Activated CD4-positive, alpha-beta T cell treated with anti-CD3 and anti-CD28 coated beads for 4 hours (primary cell): Measurements from ENCODE around the gene TBC1D14.
"Not testable (repeated sequence)": the region's sequence is repeated elsewhere in the genome, so short reads cannot be mapped to it uniquely, and the experiment has no call there.

Source experiments
- DNase-seq, 2 donors: peaks; one replicate each; pipeline ENCODE4 v3.0.0-alpha.2; 2020

TBC1D14 gene

DNA sequence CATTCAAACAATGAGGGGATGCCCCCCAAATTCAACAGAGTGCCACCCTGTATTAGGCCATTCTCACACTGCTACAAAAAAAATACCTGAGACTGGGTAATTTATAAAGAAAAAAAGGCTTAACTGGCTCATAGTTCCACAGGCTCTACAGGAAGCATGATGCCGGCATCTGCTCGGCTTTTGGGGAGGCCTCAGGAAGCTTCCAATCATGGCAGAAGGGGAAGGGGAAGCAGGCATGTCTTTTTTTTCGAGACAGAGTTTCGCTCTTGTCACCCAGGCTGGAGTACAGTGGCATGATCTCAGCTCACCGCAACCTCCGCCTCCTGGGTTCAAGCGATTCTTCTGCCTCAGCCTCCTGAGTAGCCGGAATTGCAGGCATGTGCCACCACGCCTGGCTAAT is 18.7 kb upstream of the TBC1D14 start:
- not testable (repeated sequence) for DNase-seq

DNA sequence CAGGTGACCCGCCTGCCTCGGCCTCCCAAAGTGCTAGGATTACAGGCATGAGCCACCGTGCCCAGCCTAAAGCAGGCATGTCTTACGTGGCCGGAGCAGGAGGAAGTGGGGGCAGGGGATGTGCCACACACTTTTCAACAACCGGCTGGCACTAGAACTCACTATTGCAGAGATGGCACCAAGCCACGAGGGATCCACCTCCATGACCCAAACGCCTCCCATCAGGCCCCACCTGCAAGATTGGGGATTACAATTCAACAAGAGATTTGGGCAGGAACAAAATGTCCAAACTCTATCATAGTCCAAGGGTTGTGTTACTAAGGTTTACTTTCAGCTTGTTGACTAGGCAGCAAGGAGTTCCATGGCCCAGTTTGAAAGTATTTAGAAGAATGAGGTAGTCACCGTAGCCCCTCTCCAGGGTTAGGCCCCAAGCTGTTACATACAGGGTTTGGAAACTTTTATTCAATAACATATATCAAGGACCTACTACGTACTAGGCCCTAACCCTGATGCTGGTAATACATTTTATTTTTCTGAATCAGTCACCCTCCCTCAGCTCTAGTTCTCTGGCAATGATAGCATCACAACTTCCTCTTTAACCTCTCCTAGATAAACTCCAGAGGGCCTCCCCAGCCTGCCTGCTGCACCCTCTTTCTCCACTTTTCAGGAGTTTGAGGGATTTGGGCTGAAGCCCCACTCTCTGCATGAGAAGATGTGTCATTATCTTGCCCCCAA is 18.0 kb upstream of the TBC1D14 start:
- no peak for DNase-seq

DNA sequence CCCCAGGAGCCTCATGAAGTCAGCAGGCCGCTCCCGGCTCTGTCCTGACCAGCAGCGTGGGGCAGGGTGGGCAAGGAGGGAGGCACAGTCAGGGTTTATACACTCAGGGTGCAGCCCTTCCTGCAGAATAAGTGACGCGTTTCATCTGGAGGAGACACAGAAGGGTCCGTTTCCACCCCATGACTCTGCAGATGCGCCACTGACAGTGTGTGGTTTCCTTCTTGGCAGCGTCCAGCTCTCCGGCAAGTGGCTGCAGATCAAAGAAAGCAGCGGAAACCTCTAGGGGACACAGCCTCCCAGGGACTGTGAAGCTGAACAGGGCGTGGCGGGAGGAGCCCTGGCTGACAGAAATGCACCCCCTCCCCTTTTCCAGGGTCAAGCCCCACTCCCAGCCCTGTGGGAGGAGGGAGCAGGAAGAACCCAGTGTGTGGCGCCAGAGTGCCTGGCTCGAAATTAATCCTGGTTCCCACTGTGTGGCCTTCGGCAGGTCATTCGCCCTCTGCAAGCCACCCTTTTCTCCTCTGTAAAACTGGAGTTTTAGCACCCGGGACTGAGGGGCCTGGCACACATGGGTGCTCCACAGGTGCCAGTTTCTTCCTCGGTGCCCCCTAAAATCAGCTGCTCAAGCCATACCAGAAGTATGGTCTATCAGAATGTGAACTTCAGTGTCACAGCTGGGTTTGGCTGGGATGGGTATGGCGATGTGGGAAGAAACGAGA is 17.3 kb upstream of the TBC1D14 start:
- peak in 1 of 2 donors; percentile 25 for DNase-seq

DNA sequence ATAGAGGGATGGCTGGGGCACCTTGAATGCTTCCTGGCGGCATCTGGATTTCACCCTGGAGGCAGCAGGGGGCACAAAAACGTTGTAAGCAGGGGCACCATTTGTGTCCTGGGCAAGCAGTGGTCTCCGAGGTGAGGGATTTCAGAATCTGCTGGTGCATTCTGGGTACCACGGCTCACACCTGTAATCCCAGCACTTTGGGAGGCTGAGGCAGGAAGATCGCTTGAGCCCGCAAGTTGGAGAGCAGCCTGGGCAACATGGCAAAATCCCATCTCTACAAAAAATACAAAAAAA is 16.8 kb upstream of the TBC1D14 start:
- no peak for DNase-seq

DNA sequence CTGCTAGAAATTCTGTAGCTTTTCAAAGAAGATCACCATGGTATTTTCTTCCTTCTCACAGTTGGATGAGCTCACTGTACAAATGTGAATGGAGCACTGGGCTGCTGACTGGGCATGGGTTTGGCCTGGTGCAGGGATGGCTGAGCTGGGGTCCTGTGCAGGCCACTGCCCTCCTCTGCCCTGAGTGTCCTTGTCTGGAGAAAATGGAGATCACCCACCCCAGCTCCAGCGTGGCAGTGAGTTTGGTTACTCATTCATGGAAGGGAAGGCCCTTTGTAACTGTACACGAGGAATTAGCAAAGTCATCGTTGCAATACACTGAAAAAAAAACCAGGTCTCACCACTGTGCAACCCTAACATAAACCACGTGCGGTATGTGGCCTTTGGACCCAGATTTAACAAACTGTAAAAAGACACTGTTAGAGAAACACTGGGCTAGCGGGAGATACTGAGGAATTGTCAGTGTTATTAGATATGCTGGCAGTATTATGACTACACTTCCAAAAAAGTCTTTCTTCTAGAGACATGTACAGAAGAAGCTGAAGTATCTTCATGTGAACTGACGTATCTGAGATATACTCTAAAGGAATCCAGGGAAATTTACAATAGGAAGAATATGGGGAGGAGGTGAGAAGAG is 16.1 kb upstream of the TBC1D14 start:
- DNase-seq = no peak

- no peak for DNase-seq
Measured at GRCh38 chr4:6894086-6894478, 15.5 kb upstream of the TBC1D14 start.

- no peak for DNase-seq
Measured at GRCh38 chr4:6894528-6895498, 14.8 kb upstream of the TBC1D14 start.

DNA sequence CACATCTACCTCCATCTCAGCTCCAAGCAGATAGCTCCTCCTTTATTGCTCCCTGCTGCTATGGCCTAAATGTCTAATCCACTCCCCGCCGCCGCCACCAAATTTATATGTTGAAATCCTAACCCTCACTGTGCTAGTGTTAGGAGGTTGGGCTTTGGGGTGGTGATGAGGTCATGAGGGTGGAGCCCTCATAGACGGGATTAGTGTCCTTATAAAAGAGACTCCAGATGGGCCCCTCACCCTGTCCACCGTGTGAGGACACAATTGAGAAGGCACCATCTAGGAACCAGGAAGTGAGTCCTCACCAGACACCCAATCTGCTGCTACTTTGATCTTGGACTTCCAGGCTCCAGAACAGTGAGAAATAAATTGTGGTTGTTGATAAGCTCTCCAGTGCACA is 13.6 kb upstream of the TBC1D14 start:
- DNase-seq = no peak

- DNase-seq = no peak
Measured at GRCh38 chr4:6898763-6899162, 10.9 kb upstream of the TBC1D14 start.

DNA sequence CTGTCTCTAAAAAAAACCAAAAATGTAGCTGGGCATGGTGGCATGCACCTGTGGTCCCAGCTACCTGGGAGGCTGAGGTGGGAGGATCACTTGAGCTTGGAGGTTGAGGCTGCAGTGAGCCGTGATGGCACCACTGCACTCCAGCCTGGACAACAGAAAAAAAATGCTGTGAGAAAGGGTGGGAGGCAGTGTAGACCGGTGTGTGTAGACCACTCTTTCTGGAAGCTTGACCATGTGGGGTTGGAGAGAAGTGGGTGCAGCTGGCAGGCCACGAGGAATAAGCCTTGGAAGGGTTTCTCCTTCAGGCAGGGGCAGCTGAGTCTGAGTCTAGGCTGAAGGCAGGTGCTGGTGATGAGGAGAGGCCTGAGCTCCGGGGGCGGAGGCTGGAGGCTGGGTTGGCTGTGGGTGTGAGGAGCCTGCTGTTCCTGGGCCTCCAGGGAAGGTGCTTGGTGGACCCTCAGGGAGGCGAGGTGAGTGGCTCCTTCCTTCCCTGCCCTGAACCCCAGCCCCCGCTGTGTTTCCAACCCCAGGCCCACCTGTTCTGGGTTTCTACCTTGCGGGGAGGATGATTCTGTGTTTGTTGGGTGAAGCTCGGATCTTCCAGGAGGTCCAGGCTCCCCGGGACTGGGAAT is 9.3 kb upstream of the TBC1D14 start:
- DNase-seq = no peak

DNA sequence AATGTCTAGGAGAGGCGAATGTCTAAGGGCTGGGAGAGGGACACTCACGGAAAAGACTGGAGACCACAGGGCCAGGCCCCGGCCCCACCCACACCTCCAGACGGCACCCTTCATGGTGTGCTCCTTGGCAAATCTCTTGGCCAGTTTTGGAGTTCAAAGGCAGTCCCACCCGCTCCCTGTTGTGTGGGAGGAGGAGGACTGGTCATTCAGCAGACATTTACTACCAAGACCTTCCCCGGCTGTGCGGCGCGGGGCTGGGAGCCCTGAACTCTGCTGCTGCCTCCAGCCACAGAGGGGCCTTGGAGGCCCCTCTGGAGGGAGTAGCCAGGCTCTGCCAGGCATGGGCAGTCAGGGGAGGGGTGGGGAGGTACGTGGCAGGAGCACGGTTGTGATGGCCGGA is 8.7 kb upstream of the TBC1D14 start:
- no peak for DNase-seq

GRCh38 chr4:6901669-6902317 is 7.8 kb upstream of the TBC1D14 start:
- no peak for DNase-seq

DNA sequence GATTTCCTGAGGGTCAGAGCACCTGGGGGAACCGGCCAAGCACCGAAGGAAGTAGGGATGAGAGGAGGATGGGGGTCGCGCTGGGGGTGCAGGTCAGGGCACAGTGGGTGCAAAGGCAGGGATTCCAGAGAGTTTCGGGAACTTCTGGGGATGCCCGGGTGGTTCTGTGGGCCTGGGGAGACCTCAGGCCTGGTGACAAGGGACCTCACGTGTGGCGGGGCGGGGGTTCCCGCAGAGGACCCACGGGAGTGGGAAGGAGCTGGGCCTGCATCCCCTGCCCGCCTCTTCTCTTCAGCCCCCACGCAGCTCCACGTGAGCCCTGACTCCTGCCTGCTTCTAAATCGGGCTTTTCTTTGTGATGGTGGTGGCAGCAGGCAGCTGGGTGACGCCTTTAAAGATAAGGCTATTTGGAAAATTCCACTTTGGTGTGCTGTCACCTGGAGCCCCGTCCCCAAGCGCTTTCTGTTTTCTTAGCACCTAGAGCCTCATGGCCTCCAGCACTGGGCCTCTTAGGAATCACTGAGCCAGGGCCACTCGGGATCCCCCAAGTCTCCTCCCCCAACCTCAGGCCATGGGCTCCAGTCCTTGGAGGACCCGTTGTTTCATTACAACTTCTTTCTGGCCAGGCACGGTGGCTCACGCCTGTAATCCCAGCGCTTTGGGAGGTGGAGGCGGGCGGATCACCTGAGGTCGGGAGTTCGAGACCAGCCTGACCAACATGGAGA is 7.1 kb upstream of the TBC1D14 start:
- DNase-seq = no peak

DNA sequence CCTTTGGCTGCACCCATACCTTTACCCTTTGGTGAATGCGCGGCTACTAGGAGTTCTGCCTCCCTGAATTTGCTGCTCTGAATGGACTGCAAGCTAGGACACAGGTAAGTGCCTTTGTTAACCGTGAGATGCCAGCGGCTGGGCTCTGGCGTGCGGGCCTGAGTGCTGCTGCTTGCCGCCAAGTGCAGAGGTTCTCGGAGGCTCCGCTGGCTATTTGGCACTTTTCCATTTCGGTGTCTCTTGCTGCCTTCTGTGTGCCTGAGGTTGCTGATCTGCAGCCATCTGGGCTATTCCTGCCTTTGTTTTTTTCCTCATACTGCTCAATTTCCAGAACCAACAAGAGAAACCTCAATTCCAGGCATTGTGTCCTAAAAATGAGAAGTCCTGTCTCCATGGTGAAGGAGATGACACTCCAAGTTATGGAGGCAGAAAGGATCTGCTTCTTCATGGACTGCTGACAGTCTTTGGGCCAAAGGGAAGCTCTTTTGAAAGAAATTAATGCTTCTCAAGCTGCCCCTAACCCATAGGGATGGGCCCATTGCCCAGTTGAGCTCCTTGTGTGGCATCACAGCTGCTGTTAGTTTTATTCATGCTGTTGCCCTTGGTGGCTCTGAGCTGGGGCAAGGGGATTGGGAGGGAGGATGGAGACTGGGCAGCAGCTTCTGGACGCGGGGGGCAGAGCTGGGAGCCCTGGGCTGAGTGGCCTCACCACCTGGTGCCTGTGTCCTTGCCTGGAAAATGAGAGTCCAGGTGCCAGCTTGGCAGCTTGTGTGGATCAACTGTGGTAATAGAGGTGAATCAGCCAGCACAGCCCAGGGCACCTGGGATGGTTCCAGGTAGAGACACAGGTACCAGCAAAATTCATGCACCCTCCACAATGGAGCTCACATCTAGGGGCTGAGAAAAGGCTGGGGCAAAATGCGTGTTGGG is 3.8 kb upstream of the TBC1D14 start:
- no peak for DNase-seq

DNA sequence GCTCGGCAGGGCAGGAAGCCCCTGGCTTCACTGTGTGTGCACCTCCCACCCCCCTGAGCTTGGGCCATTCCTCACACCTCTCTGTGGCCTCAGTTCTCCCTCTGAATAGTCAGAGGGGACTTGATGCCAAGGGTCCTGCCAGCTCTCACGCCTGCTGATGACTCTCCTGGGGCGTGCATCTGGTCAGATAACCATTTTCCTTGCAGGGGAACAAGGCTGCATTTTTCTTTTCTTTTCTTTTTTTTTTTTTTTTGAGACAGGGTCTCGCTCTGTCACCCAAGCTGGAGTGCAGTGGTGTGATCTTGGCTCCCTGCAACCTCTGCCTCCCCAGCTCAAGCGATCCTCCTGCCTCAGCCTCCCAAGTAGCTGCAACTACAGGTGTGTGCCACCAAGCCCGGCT is 3.1 kb upstream of the TBC1D14 start:
- DNase-seq = not testable (repeated sequence)

GRCh38 chr4:6907658-6908191 is 1.9 kb upstream of the TBC1D14 start:
- DNase-seq = no peak

GRCh38 chr4:6908432-6909112 is 1.1 kb upstream of the TBC1D14 start:
- no peak for DNase-seq

- peak; percentile 35 to 43 for DNase-seq
Measured at GRCh38 chr4:6909970-6910339, 329 bp downstream of the TBC1D14 start.

GRCh38 chr4:6910340-6910959 is 824 bp downstream of the TBC1D14 start:
- peak in 1 of 2 donors; percentile 22 for DNase-seq
